AG09309 (cell line): ENCODE measurements around the gene PRKAR1B.
A peak's percentile ranks its signal among the peaks of the same experiment; 100 is the strongest.
"Not testable (repeated sequence)": the region's sequence is repeated elsewhere in the genome, so short reads cannot be mapped to it uniquely, and the experiment has no call there.

Source experiments
- DNase-seq: peaks from one replicate; pipeline ENCODE4 v3.0.0-alpha.2; 2010; ENCODE audit warnings: low read depth
- H3K4me3 ChIP-seq: 2 replicates; pipeline ENCODE4 v1.5.1; 2011; ENCODE audit warnings: mild to moderate bottlenecking, low read depth, low read length, moderate library complexity; ENCODE audit not compliant: control insufficient read depth
- TF ChIP-seq, protein P1 (sequence below): IDR thresholded peaks from 2 replicates; pipeline ENCODE4 v1.5.1; 2011; ENCODE audit warnings: mild to moderate bottlenecking, low read depth, low read length, inconsistent platforms; ENCODE audit not compliant: insufficient read depth, control insufficient read depth; ENCODE audit errors: missing control alignments

PRKAR1B gene

DNA sequence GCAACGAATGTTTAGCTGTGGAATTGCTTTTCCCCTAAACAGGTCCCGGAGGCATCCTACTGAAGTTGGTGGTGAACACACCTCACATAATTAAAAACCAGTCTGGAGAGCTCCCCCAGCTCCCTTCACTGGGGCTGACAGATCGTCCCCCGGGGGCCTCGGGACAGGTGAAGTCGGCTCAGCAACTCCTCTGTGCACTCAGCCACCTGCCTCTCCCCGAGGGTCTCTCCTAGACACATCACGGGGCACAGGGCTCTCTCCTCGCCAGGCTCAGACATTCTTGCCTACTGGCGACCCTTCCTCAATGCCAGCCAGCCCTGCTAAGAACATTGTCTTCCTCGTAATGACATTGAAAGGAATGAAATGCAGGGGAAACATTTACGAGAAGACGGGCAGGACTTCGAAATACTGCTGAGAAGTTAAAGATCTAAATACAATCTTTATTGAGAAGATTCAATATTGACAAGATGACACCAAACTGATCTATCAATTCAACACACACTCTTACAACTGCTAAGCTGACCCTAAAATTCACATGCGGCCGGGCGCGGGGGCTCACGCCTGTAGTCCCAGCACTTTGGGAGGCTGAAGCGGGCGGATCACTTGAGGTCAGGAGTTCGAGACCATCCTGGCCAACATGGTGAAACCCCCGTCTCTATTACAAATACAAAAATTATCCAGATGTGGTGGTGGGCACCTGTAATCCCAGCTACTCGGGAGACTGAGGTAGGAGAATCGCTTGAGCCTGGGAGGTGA lies 88.6 kb downstream of the PRKAR1B start:
- TF ChIP-seq, protein P1, sequence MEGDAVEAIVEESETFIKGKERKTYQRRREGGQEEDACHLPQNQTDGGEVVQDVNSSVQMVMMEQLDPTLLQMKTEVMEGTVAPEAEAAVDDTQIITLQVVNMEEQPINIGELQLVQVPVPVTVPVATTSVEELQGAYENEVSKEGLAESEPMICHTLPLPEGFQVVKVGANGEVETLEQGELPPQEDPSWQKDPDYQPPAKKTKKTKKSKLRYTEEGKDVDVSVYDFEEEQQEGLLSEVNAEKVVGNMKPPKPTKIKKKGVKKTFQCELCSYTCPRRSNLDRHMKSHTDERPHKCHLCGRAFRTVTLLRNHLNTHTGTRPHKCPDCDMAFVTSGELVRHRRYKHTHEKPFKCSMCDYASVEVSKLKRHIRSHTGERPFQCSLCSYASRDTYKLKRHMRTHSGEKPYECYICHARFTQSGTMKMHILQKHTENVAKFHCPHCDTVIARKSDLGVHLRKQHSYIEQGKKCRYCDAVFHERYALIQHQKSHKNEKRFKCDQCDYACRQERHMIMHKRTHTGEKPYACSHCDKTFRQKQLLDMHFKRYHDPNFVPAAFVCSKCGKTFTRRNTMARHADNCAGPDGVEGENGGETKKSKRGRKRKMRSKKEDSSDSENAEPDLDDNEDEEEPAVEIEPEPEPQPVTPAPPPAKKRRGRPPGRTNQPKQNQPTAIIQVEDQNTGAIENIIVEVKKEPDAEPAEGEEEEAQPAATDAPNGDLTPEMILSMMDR: no peak
- no peak for DNase-seq
- no peak overlapping the region for H3K4me3 ChIP-seq

DNA sequence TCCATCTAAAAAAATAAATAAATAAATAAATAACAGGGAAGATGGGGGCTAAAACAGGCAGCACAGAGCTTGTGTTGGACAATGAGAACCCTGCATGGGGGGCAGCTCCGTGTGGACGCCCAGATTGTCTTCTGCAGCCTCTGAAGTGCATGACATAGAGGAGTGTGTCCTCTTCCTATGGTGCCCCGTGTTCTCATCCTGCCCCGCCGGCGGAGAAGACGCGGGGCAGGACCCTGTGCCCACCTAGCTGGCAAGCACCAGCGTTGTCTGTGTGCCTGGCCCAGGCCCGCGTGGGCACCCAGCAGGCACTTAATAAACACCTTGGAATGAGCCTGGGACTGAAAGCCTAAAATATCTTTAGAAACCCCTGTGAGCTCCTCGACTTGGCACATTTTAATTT lies 89.3 kb downstream of the PRKAR1B start:
- TF ChIP-seq, protein P1: no peak
- H3K4me3 ChIP-seq: no peak overlapping the region
- DNase-seq: no peak

DNA sequence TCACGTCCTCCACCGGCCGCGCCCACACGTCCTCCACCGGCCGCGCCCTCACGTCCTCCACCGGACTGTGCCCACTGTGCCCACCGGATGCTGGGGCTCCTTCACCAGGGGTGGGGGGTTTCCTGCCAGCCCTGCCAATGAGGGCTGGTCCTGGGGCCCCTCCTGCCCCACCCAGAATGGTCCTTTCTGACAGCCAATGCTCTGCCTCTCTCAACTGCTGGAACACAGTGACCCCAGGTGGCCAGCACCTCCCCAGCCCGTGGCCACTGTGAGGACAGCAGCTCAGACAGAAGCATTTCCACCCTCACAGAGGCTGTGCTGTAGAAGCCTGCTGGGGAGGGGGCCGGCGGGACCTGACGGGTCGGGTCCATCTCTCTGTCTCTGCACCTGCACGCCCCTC lies 90.7 kb downstream of the PRKAR1B start:
- DNase-seq: no peak
- no peak overlapping the region for H3K4me3 ChIP-seq
- TF ChIP-seq, protein P1: peak; percentile 44

DNA sequence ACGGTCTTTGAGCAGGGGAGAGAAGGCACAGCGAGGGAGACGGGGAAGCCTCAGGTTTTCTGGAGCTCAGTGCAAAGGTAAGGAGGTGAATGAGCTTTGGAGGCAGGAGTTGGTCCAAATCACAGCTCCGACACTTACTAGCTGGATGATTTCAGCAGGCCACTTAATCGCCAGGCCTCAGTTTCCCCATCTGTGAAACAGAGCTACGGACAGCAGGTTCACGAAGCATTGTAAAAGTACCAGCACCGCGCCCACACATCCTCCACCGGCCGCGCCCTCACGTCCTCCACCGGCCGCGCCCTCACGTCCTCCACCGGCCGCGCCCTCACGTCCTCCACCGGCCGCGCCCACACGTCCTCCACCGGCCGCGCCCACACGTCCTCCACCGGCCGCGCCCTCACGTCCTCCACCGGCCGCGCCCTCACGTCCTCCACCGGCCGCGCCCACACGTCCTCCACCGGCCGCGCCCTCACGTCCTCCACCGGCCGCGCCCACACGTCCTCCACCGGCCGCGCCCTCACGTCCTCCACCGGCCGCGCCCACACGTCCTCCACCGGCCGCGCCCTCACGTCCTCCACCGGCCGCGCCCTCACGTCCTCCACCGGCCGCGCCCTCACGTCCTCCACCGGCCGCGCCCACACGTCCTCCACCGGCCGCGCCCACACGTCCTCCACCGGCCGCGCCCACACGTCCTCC lies 91.2 kb downstream of the PRKAR1B start:
- H3K4me3 ChIP-seq, DNase-seq: not testable (repeated sequence)

DNA sequence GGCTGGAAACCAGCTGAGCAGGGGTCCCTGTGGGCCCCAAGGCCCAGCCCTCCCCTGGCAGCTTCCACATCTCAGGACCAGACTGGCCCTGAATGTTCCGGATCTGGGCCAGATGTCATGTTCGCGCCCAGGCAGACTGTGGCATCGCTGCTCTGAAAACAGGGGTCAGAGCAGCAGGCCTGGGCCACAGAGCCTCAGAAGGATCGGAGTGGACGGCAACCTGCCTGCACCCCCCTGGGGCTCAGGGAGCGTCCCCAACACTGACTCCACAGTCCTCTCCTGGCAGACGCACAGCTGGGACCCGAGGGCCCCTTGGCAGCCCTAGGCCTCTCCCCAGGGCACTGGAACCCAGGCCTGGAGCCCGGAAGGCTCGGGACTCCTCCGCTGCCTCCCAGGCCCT lies 91.9 kb downstream of the PRKAR1B start:
- no peak overlapping the region for H3K4me3 ChIP-seq
- TF ChIP-seq, protein P1: no peak
- DNase-seq: no peak

DNA sequence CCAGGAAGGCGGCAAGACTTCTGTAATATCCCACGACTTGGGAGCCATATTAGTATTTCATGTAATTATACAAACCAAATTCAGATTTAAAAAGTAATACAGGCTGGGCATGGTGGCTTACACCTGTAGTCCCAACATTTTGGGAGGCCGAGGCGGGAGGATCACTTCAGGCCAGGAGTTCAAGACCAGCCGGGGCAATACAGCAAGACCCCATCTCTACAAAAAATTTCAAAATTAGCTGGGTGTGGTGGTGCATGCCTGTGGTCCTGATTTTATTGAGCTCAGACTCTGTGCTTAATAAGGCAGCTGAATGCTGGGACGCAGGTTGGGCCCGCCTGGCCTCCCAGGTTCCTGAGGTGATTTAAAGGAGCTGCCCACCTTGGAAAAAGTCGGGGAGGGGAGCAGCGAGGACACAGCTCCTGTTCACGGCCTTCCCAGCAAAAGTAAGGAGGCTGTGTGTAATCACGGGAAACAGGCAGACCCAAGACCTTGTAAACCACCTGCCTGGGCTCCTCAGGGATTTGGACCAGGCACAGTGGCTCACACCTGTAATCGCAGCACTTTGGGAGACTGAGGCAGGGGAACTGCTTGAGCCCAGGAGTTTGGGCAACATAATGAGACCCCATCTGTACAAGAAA lies 93.6 kb downstream of the PRKAR1B start:
- DNase-seq: no peak
- TF ChIP-seq, protein P1: no peak
- no peak overlapping the region for H3K4me3 ChIP-seq

DNA sequence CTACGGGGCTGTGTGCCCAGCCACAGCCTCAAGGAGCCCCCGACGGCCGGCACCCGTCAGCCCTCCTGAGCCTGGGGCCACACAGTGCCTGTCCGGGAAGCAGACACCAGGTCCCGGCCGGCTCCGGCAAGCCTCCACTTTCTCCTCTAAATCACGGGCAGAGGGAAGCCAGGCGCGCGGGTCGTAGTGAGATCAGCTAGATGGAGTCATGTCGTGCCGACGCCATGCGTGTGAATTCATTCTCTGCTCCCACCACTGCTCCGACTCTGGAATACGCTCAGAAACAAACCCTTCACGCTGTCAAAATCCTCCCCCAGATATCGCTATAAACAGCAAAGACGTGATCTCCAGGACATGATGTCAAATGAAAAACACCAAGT lies 94.3 kb downstream of the PRKAR1B start:
- TF ChIP-seq, protein P1: no peak
- H3K4me3 ChIP-seq: no peak overlapping the region
- no peak for DNase-seq
